ENCODE data around the gene ZSCAN21.
"Not testable (repeated sequence)": the region's sequence is repeated elsewhere in the genome, so short reads cannot be mapped to it uniquely, and the experiment has no call there.

The ZSCAN21 gene

GRCh38 chr7:100049441-100050291 lies at the start of gene ZSCAN21:
Gene ZSCAN21, plus strand, starts transcription at chr7:100049774. Its CDS starts 7,233 bp downstream, at chr7:100057007.
- peak; percentile 78 for DNase-seq

- DNase-seq: no peak
Observed at GRCh38 chr7:100000239-100000638, 49.3 kb upstream of the ZSCAN21 start.

GRCh38 chr7:100003711-100004661 lies 45.6 kb upstream of the ZSCAN21 start:
- DNase-seq: no peak

- no peak for DNase-seq
Observed at GRCh38 chr7:100007887-100008286, 41.7 kb upstream of the ZSCAN21 start.

GRCh38 chr7:100008525-100008924 lies 41.0 kb upstream of the ZSCAN21 start:
- no peak for DNase-seq

GRCh38 chr7:100009952-100010351 lies 39.6 kb upstream of the ZSCAN21 start:
- not testable (repeated sequence) for DNase-seq

- DNase-seq: no peak
Observed at GRCh38 chr7:100010901-100011300, 38.7 kb upstream of the ZSCAN21 start.

- no peak for DNase-seq
Observed at GRCh38 chr7:100011516-100011915, 38.1 kb upstream of the ZSCAN21 start.

- DNase-seq: not testable (repeated sequence)
Observed at GRCh38 chr7:100012385-100013327, 36.9 kb upstream of the ZSCAN21 start.

GRCh38 chr7:100013328-100013676 lies 36.3 kb upstream of the ZSCAN21 start:
- DNase-seq: no peak

GRCh38 chr7:100015232-100016214 lies 34.1 kb upstream of the ZSCAN21 start, which contains the start of gene ZKSCAN1:
Gene ZKSCAN1, plus strand, starts transcription at chr7:100015596. Its CDS starts 7,911 bp downstream, at chr7:100023507.
- peak; percentile 89 for DNase-seq

GRCh38 chr7:100016215-100016901 lies 33.2 kb upstream of the ZSCAN21 start:
- no peak for DNase-seq

GRCh38 chr7:100017300-100017699 lies 32.3 kb upstream of the ZSCAN21 start:
- no peak for DNase-seq

- DNase-seq: no peak
Observed at GRCh38 chr7:100017875-100018274, 31.7 kb upstream of the ZSCAN21 start.

- DNase-seq: no peak
Observed at GRCh38 chr7:100019908-100020307, 29.7 kb upstream of the ZSCAN21 start.

GRCh38 chr7:100021297-100021696 lies 28.3 kb upstream of the ZSCAN21 start:
- DNase-seq: no peak

- no peak for DNase-seq
Observed at GRCh38 chr7:100022621-100023020, 27.0 kb upstream of the ZSCAN21 start.

GRCh38 chr7:100023526-100023925 lies 26.0 kb upstream of the ZSCAN21 start:
- DNase-seq: no peak

- no peak for DNase-seq
Observed at GRCh38 chr7:100024020-100024619, 25.5 kb upstream of the ZSCAN21 start.

GRCh38 chr7:100027197-100027596 lies 22.4 kb upstream of the ZSCAN21 start:
- no peak for DNase-seq
